ENCODE measurements around the gene TENT4B.

Gene TENT4B

GRCh38 chr16:50227120-50227519, 74.0 kb downstream of the TENT4B start:
- Histone ChIP-seq H3K9me3 (ENCODE audit: control insufficient read depth, insufficient read depth, low read length) (no peaks in the 10 kb centered on the region), H3K27ac (ENCODE audit: low read depth, low read length) (no peak overlapping the region), H3K4me1 (ENCODE audit: control insufficient read depth, low read length) (no peaks in the 10 kb centered on the region), H4K20me1 (ENCODE audit: control insufficient read depth, insufficient read depth, low read depth, low read length) (no peaks in the 10 kb centered on the region), H3K27me3 (ENCODE audit: control insufficient read depth, low read length) (no peaks in the 10 kb centered on the region), H3K4me3 (ENCODE audit: low read length) (no peak overlapping the region), H3F3A (ENCODE audit: control insufficient read depth, insufficient read depth) (no peaks in the 10 kb centered on the region), H3K36me3 (ENCODE audit: control insufficient read depth, low read length) (peaks cover 20% of the 10 kb centered on the region), H3K4me2 (ENCODE audit: low read length) (no peak overlapping the region), H3K9me2 (replicated peaks; ENCODE audit: control insufficient read depth, low read length) (no peaks in the 10 kb centered on the region), H3K79me2 (ENCODE audit: control insufficient read depth, low read length) (no peaks in the 10 kb centered on the region)
- TF ChIP-seq CTCF (IDR thresholded peaks at IDR 0.05; ENCODE audit: low read depth, low read length, poor library complexity, severe bottlenecking) (no peak), EZH2phosphoT487 (IDR thresholded peaks at IDR 0.05; ENCODE audit: borderline replicate concordance, low read length) (no peak)

- Histone ChIP-seq H3F3A (ENCODE audit: control insufficient read depth, insufficient read depth) (no peaks in the 10 kb centered on the region), H3K9me2 (replicated peaks; ENCODE audit: control insufficient read depth, low read length) (no peaks in the 10 kb centered on the region), H3K79me2 (ENCODE audit: control insufficient read depth, low read length) (no peaks in the 10 kb centered on the region), H3K9me3 (ENCODE audit: control insufficient read depth, insufficient read depth, low read length) (no peaks in the 10 kb centered on the region), H3K4me3 (ENCODE audit: low read length) (no peak overlapping the region), H3K27me3 (ENCODE audit: control insufficient read depth, low read length) (no peaks in the 10 kb centered on the region), H3K27ac (ENCODE audit: low read depth, low read length) (no peak overlapping the region), H3K4me2 (ENCODE audit: low read length) (no peak overlapping the region), H3K36me3 (ENCODE audit: control insufficient read depth, low read length) (peaks cover 15% of the 10 kb centered on the region), H3K4me1 (ENCODE audit: control insufficient read depth, low read length) (no peaks in the 10 kb centered on the region), H4K20me1 (ENCODE audit: control insufficient read depth, insufficient read depth, low read depth, low read length) (no peaks in the 10 kb centered on the region)
- TF ChIP-seq CTCF (IDR thresholded peaks at IDR 0.05; ENCODE audit: low read depth, low read length, poor library complexity, severe bottlenecking) (no peak), EZH2phosphoT487 (IDR thresholded peaks at IDR 0.05; ENCODE audit: borderline replicate concordance, low read length) (no peak)
These were observed 74.6 kb downstream of the TENT4B start for GRCh38 chr16:50227665-50228064.

GRCh38 chr16:50228364-50228868, 75.3 kb downstream of the TENT4B start:
- Histone ChIP-seq H3K4me3 (ENCODE audit: low read length) (no peak overlapping the region), H3K9me3 (ENCODE audit: control insufficient read depth, insufficient read depth, low read length) (no peaks in the 10 kb centered on the region), H4K20me1 (ENCODE audit: control insufficient read depth, insufficient read depth, low read depth, low read length) (no peaks in the 10 kb centered on the region), H3K9me2 (replicated peaks; ENCODE audit: control insufficient read depth, low read length) (no peaks in the 10 kb centered on the region), H3K27me3 (ENCODE audit: control insufficient read depth, low read length) (no peaks in the 10 kb centered on the region), H3K36me3 (ENCODE audit: control insufficient read depth, low read length) (peaks cover 13% of the 10 kb centered on the region), H3K4me2 (ENCODE audit: low read length) (no peak overlapping the region), H3K27ac (ENCODE audit: low read depth, low read length) (no peak overlapping the region), H3K4me1 (ENCODE audit: control insufficient read depth, low read length) (no peaks in the 10 kb centered on the region), H3F3A (ENCODE audit: control insufficient read depth, insufficient read depth) (no peaks in the 10 kb centered on the region), H3K79me2 (ENCODE audit: control insufficient read depth, low read length) (no peaks in the 10 kb centered on the region)
- TF ChIP-seq CTCF (IDR thresholded peaks at IDR 0.05; ENCODE audit: low read depth, low read length, poor library complexity, severe bottlenecking) = no peak
- no peak for TF ChIP-seq EZH2phosphoT487 (IDR thresholded peaks at IDR 0.05; ENCODE audit: borderline replicate concordance, low read length)
